Liver (tissue), 3 donors: ENCODE results near the gene PSENEN.

ENCODE experiments used
- CTCF ChIP-seq: fragments of 150-350 bp; IDR thresholded peaks from 2 replicates; pipeline ENCODE4 v1.5.1; 2017; ENCODE audit warnings: improper control_type of control experiment, low read depth, low read length; ENCODE audit not compliant: missing input control
- EGR1 ChIP-seq, 2 donors: IDR thresholded peaks; 2 replicates each; pipeline ENCODE4 v1.6.1; 2016 to 2018; ENCODE audit warnings: antibody characterized with exemption in 2 of 2, low read depth in 2 of 2
- GABPA ChIP-seq, 2 donors: IDR thresholded peaks in 1 of 2; conservative IDR thresholded peaks in 1 of 2; 2 replicates each; pipeline ENCODE4 v1.6.1; 2016; ENCODE audit warnings: antibody characterized with exemption in 2 of 2, mild to moderate bottlenecking in 1 of 2, moderate library complexity in 1 of 2
- HNF4A ChIP-seq, 2 donors: conservative IDR thresholded peaks; 2 replicates each; pipeline ENCODE4 v1.6.1; 2016; ENCODE audit warnings: antibody characterized with exemption in 2 of 2, mild to moderate bottlenecking in 2 of 2
- MAX ChIP-seq: IDR thresholded peaks from 2 replicates; pipeline ENCODE4 v1.6.1; 2016; ENCODE audit warnings: antibody characterized with exemption
- RAD21 ChIP-seq, 2 donors: IDR thresholded peaks; 2 replicates each; pipeline ENCODE4 v1.6.1; 2016; ENCODE audit warnings: antibody characterized with exemption in 2 of 2, mild to moderate bottlenecking in 2 of 2
- YY1 ChIP-seq: IDR thresholded peaks from 2 replicates; pipeline ENCODE4 v1.6.1; 2016; ENCODE audit warnings: antibody characterized with exemption, mild to moderate bottlenecking
- ZBTB33 ChIP-seq: IDR thresholded peaks from 2 replicates; pipeline ENCODE4 v1.6.1; 2016; ENCODE audit warnings: antibody characterized with exemption
- donor health status: healthy.
- donor health status: healthy.

GRCh38 chr19:35788205-35788960 lies 42.9 kb downstream of the PSENEN start:
- TF ChIP-seq GABPA (IDR thresholded peaks at IDR 0.05 in 1 of 2, conservative IDR thresholded peaks at IDR 0.05 in 1 of 2) = no peak
- no peak for TF ChIP-seq RAD21 (IDR thresholded peaks at IDR 0.05)
- no peak for TF ChIP-seq YY1
- TF ChIP-seq MAX = no peak
- no peak for TF ChIP-seq ZBTB33
- no peak for TF ChIP-seq HNF4A (conservative IDR thresholded peaks at IDR 0.05)
- TF ChIP-seq CTCF = no peak
- TF ChIP-seq EGR1 (IDR thresholded peaks at IDR 0.05; ENCODE audit: low read depth in 2 of 2) = no peak
